Renal pelvis (tissue), 4 donors: ENCODE data around the gene LRRN2. TPM values are rescaled to one million over a fixed set of nuclear protein-coding genes. Genes with fewer than 3 reads are reported as not detected.
A peak's percentile ranks its signal among the peaks of the same experiment; 100 is the strongest.
"Not testable (repeated sequence)": the region's sequence is repeated elsewhere in the genome, so short reads cannot be mapped to it uniquely, and the experiment has no call there.

Experiments
- DNase-seq: peaks from one replicate; pipeline ENCODE4 v3.0.0-alpha.2; 2013
- polyA plus RNA-seq, 3 donors: library from polyadenylated mRNA; unstranded; fragments of 120-200 nt; gene quantifications; one replicate each; pipeline ENCODE4 v1.2.1, GENCODE V29; 2013; ENCODE audit not compliant: insufficient read length in 3 of 3

LRRN2 gene
- polyA plus RNA-seq, 3 donors, result 12.6 to 14.9 (median 14.7) TPM

DNA sequence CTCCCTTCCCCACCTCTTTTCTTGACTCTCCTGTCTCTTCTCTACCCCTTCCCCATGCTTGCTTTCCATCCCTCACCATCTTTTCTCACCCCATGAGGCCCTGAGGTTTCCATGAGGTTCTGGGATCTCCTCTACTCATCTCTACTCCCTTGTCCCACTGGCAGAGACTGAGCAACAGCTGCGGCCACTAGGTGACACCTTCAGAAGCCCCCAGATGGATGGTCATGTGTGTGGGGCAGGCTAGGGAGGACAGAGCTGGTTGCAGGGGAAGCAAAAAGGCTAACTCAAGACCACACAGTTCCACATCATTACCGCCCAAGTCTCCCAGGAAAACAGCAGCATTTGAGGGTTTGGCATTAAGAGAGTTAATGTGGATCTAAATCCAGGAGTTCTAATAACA, 45.0 kb downstream of the LRRN2 start:
- DNase-seq, result no peak

DNA sequence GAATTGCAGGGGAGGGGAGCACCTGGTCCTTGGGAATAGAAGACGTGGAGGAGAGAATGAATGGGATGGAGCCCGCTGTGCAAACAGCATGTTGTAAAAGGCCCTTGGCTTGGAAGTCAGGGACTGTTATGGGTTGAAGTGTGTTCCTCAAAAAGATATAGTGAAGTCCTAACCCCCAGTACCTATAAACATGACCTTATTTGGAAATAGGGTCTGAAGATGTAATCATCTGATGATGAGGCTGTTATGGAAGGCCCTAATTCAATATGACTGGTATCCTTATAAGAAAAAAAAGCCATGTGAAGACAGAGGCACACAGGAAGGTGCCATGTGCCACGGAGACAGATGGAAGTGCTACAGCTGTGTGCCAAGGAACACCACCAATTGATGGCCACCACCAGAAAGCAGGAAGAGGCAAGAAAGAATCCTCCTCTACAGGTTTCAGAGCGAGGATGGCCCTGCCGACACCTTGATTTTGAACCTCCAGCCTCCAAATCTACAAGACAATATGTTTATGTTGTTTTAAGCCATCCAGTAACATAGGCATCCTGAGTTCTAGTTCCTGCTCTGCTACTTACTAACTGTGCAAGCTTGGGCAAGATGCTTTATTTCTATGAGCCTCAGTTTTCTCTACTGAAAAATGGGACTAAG, 51.2 kb downstream of the LRRN2 start:
- DNase-seq, result no peak

DNA sequence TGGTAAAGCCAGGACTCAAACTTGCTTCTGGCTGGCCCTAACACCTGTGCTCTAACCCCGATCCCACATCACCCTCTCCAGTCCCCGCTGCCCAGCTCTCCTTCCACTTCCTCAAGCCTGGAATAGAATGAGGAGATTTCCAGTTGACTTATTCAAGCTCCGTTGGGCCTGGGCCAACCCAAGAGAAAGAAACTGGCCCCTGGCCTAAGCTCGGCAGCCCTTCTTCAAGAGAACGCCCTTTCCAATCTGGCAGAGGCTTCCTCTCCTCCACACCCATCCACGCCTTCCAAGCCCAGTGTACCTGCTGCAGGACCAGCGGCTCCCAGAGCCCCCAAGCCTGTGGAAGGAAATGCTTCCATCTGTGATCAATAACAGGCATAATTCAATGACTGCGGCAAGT, 51.9 kb downstream of the LRRN2 start:
- no peak for DNase-seq

DNA sequence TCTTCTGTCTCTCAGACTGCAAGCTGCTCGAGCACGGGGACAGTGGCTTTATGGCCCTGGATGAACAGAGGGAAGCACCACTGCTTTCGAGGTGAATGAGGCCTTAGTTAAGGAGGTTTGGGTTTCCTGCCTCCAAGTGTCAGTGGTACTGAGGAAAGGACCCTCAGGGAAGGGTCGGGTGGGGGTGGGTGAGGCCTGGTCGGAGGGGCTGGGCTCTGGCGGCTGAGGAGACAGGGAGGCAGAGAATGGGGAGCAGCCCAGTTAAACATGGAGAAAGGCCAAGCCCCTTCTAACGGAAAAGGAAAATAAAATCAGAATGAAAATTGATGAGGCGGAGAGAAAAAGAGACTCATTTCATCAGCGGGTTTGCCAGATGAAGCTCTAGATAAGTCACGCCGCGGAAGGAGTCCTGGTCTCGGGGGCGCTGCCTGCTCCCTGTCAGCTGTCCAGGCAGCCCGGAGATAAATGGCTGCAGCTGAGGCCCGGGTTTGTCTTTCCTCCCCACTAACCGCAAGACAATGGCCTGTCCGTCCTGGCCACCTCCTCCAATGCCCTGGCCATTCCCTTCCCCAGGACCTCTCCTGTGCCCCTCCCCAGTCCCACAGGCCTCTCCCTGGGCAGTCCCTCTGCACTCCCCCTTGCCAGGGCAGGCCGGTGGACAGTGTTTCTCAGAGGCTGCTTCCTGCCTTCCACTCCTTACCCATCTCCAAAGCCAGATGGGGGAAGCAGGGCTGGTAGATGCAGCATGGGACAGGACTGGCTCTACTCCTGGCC, 55.2 kb downstream of the LRRN2 start:
- DNase-seq, result peak; percentile 36

DNA sequence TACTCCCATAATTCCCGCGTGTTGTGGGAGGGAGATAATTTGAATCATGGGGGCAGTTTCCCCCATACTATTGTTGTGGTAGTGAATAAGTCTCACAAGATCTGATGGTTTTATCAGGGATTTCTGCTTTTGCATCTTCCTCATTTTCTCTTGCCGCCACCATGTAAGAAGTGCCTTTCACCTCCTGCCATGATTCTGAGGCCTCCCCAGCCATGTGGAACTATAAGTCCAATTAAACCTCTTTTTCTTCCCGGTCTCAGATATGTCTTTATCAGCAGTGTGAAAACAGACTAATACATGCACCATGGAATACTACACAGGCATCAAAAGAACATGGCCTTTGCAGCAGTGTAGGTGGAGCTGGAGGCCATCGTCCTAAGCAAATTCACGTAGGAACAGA, 56.1 kb downstream of the LRRN2 start:
- DNase-seq, result not testable (repeated sequence)

DNA sequence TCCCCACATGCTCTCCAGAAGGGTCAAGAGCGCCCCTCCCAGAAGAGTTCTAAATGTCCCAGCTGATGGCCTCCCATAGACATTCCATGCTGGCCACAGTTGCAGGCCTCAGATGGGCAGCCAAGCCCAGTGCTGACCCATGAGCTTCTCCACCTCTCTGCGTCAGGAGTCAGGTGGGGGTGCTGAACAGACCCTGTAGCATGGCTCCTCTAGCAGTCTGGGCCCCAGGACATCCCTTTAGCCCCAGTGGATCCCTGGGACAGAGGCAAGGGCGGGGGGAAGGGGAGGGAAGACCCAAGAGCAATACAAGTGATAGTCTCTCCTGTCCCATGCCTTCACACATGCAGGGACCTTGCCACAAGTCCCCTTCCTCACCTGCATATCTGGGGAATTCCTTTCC, 56.7 kb downstream of the LRRN2 start:
- no peak for DNase-seq

DNA sequence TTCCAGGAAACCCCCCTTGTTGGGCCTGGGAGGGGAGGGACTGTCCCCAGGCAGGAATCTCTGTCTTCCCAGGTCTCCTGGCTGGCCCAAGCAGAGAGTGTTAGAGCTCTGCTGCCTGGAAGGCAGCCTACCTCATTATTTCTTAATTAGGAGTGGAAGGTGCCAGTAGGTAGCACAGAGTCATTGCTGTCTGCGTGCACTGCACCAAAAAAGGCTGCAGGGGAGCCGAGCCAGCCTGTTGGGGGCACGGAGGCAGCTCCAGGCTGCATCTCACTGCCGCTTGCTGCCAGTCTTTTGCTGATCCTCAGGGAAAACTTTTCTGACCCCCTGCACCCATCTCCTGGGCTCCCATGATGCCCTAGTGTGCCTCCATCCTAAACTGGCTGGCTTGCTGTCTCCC, 58.1 kb downstream of the LRRN2 start:
- DNase-seq, result no peak

DNA sequence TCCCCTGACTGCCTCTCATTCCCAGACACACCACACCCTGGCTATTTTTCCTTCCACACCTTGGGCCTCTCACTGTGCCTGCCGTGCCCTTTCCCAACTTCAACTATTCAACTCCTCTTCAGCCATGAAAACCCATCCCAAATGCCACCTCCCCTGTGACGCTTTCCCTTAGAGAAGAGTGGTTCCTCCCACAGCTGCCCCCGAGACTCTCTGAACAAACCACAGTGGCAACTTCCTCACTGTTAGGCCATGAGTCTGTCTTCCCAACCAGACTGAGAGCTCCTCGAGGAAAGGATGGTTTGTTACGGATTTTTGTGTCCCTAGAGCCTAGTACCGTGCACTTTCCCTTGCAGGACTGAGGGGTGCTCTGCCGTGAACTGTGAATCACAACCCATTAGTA, 59.2 kb downstream of the LRRN2 start:
- DNase-seq, result no peak

DNA sequence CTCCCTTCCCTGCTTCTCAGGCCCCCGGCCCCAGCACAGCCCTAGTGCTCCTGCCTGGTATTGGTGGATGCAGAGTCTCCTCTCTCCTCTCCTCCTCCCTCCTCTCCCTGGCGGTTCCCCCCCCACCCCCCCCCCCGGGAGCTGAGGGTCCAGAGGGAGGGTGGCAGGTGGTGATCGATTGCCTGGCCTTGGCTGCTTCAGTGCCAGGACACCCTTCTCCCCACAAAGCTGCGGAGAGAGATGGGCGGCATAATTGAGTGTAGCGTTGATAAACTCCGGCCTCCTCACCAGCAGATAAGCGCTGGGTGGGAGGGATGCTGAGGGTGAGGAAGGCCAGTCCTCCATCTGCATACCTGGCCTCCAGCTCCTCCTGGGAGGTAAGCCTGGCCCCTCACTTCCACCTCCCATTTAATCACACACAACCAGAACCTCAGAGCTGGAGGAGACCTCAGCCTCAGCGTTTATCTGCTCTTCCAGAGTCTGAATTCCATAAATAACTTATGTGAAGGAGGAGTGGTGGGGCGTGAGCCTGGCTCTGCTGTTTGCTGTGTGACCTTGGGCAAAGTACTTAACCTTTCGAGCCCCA, 60.8 kb downstream of the LRRN2 start:
- no peak for DNase-seq

DNA sequence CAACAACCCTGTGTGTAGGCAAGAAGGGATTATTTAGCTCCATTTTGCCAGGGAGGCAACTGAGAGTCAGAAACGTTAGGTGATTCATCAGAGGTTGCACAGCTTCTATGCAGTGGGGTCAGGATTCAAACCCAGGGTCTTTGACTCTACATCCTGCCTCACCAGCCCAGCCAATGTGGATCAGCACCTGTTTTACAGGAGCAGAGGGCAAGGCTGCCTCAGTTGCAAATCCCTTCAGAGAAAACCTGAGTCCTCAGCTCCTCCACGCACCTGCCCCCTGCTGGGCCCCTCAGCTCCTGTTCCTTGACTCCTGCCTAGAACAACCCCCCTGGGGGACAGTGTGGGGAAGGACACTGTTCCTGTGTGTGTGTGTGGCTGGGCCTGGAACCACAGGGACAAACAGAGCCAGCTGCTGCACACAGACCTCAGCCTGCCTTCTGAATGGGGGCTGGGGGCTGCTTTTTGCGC, 61.6 kb downstream of the LRRN2 start:
- no peak for DNase-seq

DNA sequence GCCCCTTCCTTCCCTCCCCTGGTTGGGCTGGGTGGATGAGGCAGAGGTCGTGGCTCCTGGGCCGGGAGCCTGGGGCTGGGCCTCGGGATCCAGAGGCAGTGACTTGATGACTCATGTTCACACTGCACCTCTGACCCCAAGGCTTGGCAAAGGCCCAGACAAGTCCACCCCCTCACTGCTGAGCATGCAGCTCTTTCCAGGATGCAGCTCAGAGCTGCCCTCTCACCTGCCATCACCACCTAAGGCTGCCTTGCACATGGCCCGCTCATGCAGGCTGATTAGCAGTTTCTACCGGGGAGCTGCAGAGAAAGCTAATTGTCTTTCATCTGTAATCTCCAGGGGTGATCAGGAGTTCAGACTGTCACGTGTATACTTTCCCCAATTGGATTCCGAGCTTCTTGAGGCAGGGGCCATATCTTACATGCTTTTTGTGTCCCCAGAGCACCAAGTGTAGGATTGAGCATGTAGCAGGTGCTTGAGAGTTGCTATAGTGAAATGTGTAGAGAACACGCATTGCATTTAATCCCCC, 62.1 kb downstream of the LRRN2 start:
- DNase-seq, result no peak

DNA sequence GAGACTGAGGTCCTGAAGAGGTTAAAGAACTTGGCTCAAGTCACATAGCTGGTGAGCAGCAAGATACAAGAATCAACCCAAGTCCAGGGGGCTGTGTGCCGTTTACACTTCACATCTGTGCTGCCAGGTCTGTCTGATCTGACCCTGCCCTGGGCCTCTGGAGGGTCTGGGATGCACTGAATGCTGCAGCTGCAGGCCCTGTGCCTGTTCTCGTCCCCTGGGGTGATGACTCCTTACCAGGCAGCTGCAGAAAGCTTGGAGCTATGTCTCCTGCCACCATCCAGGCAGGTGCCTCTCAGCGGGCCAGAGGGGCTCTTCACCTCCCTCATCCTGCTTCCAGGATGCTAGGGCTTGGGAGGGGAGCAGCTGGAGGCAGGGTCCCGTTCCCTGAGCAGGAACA, 63.5 kb downstream of the LRRN2 start:
- DNase-seq, result no peak

DNA sequence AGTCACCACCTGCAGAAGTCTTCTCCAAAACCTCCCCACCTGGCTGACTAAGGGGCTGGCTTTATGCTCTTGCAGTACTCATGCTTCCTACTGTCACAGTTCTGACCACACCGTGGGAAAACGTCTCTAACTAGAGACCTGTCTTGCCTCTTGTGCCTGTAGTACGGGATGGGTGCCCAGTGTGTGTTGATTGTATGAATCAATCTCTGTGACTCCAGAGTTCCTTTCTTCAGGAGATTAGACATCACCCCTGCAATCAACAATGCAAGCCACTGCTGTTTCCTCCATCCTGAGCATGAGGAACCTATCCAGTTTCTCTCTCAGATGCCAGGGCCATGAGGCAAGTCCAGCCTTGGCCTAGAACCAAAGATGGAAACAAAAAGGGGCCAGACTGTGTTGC, 64.1 kb downstream of the LRRN2 start:
- no peak for DNase-seq

DNA sequence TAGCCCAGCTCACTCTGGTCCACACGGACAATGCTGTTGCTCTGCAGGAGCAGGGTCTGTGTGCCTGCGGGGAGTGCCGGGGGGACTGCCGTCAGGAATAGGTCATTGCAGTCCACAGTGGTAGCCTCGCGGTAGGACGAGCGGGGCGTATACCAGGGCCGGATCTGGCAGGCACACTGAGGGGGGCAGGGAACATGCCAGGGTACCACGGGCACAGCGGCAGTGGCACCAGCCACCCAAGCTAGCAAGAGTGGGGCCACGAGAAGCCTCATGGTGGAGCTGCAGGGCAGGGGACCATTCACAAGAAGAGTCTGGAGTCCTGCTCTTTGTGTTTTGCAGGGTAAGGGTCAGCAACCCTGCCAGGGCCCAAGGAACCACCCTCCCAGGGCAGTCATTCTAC, 65.8 kb downstream of the LRRN2 start:
- DNase-seq, result no peak

DNA sequence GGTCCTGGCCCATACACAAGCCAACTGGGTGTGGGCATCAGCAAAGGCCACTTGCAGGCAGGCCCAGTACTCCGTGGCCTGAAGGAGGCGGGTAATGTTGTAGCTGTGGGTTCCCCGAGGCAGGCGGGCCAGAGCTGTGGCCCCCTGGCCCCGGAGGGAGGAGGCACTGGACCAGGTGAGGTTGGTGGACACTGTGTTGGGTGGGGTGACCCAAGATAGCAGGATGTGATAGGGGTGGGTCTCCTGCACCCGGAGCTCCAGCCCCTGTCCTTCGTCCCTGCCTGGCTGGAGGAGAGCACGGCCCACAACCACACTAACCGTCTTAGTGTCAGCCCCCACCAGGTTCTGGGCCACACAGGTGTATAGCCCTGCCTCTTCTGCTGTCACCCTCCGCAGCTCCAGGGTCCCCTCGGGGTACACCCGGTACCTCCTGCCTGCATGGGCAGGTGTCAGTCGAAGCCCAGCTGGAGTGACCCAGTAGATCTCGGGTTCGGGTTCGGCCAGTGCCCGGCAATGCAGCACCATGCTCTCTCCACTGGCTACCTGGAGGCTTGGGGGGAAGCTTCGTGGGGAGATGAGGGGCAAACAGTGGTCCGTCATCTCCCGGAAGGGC, 67.3 kb downstream of the LRRN2 start:
- DNase-seq, result no peak

DNA sequence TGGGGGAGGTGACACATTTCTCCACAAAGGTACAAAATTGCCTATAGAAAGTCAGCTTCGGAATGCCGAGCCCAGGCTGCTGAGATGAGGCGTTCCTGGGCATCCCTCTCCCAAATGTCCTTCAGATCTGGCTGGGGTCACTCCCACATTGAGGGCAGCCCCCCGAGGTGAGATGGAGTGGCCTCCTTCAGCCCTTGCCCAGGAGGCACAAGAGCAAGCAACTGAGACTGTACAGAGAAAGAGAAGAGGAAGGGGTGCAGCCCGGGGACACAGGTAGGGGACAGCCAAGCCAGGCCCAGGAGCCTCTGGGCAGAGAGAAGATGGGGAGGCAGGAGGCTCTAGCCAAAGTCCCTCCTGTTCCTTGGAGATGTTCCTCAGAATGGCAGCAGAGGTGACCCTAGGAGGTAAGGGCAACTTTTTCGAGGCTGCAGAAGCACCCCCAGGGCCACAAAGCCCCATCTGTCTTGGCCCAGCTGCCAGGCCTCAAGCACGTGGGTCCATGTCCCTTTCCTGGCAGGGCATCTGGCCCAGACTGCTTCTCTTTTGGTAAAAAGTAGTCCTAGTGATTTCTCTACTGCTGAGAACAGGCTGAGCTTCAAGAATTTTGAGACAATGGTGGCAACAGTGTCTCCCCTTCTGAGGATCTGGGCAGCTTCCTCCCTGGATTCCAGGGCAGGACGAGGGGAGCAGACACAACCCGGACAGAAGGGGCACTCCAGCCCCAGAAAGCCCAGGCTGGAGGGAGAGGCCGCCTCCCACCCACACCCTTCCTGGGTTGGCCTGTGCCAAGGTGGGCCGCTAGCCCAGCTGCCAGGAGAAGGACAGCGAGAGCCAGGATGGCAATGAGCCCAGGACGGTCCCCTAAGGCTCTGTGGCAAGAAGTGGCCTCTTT, 68.0 kb downstream of the LRRN2 start:
- no peak for DNase-seq

DNA sequence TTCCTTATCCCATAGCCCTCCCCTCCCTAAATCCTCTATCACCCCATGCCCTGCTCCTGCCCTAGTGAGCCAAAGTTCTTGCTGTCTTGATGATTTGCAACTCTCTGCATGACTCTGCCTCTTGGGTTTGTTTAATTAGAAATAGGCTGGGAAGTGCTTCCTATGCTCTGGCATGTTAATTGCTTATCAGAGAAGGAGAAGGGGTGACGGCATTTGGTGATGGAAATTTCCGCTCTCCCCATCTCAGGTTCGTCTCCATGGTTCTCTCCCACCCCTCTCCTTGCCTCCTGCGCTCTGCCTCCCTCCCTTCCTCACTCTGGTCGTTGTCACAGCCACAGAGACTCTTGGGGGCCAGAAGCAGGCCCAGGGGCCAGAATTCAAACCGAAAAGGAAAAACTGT, 68.9 kb downstream of the LRRN2 start:
- DNase-seq, result no peak

DNA sequence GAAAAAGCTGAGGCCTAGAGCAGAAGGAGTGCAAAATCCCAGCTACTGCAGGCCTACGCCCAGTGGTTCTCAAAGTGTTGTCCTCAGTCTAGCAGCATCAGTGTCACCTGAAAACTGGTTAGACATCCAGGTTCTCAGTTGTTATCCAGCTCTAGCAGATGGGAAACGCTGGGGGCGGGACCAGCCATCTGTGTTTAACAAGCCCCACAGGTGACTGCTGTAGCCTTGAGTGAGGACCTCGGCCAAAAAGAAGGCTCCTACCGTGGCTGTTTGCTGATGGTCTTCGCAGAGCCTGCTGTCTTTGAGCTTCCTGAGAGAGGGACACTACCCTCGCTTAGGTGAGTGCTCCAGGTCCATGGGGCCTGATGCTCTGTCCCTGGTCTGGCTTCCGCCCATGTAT, 69.7 kb downstream of the LRRN2 start:
- no peak for DNase-seq

DNA sequence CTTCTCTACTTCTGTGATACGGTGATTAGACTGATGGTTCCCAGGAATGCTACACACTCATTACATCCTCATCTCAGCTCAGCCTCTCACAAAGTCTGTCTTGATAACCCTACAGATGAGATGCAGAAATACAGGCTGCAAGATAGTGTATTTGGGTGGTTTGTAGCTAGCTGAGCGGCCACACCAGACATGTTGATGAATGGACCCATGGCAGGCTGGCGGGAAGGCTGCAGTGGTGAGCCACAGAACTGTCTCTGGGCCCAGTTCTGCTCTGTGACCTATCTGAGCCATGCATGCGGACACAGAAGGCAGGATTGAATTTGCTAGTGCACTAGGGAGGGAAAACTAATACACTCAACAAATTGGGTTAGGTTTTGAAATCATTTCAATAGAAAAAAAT, 71.9 kb downstream of the LRRN2 start:
- DNase-seq, result no peak

DNA sequence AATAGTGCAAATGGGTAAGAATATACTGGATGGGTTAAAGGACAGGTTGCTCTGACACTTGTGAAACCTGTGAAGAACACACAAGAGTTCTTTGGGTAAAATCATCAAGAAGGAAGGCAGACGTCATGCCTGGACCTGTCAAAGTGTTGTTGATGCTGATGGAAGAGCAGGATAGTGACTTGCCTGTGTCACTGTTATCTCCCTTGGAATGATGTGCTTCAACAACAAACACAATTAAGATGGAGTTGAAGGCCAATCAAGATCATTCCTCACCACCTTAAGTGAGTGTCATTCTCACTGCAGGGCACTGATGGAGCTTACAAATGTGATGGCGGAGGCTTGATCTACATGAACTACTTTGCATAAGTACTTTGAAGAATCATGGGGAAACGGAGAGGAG, 73.2 kb downstream of the LRRN2 start:
- DNase-seq, result no peak

DNA sequence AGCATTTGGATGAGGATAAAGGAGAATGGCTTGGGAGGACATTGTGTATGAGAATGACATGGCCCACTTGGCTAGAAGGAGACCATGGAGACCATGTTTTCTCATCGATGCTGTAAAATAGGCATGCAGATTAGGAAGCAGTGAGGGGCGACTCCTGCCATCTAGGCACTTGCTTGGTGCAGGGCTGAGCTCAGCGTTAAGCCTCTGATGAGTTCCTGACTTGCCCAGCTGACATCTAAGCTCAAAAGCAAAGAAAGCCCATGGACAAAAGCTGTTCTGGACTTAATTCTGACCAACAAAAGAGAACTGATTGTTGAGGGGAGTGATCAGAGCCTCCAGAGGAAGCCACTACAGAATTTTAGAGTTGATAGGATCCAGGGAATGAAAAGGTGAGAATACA, 74.5 kb downstream of the LRRN2 start:
- no peak for DNase-seq

DNA sequence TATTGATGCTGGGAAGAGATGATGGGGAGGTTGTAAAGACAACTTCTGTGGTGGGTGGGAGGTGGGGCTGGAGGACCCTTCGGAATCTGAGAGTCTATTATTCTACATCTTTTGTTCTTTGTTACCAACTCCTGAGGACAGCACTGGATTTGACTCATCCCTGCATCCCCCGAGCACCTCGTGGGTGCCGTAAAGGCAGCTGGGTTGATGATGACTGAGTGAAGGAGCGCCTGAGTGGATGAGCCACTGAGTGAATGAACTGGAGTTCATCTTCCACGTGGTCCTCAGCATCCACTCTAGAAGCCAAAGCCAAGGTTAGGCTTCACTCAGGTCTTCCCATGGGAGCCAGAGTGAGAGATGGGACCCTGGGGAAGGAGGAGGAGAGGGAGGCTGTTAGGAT, 77.6 kb downstream of the LRRN2 start:
- no peak for DNase-seq
